HG02798 (cell line): ENCODE data around the gene NOP9.
"Not testable (repeated sequence)": the region's sequence is repeated elsewhere in the genome, so short reads cannot be mapped to it uniquely, and the experiment has no call there.

Source experiments
- ATAC-seq: cut with Tn5 transposase; IDR thresholded peaks from one replicate; pipeline ENCODE4 v1.9.1; 2021; ENCODE audit warnings: mild to moderate bottlenecking; ENCODE audit not compliant: unreplicated experiment, poor library complexity

The NOP9 gene

DNA sequence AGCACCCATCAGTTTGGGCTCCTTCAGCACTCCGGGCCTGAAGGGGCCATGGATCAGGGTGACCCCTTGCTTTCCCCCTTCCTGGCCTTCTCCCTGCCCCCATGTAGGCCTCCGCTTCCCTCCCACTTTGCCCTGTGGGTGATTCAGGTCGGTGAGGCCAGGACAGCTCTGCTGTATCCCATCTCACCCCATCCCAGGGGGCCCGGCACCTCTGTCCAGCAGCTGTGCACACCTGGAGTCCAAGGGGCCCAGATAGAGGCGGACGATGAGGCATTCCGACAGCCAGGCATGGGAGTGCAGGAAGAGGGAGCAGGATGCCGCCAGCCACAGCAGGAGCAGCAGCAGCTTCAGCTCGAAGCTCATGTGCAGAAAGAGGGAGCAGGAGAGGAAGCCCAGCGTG lies 23.0 kb downstream of the NOP9 start:
- ATAC-seq: no peak

DNA sequence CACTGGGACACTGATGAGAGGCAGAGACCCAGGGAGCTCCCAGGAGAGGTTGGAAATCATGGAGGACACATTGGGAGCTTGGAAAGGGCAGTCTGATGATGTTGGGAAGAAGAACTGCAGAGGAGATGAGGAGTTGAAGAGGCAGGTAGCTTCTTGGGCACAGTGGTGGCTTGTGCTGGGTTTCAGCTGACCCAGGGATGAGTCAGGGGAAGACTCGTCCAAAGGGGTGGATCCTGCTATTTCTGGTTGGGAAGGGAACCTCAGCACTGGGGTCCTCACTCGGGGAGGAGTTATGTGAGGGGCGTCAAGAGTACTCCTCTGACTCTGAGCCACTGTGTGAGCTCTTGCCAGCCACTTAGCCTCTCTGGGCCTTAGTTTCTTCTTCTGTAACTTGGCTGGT lies 23.7 kb downstream of the NOP9 start:
- no peak for ATAC-seq

DNA sequence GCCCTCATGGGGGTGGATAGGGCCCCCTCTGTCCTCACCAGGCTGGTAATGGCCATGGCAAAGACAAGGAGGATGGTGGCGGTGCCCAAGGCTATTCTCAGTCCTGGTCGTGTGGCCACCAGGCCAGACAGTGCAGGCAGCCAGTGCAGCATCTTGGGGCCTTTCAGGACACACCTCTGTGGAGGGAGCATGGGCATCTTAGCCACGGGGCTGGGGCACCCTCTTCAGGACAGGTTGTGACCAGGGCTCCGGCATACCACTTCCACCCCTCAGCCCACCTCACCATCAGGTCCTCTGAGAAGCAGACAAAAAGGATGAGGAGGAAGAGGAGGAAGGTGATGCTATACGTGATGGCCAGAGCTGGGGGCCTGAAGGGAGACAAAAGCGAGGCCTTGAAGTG lies 24.4 kb downstream of the NOP9 start:
- ATAC-seq: no peak

DNA sequence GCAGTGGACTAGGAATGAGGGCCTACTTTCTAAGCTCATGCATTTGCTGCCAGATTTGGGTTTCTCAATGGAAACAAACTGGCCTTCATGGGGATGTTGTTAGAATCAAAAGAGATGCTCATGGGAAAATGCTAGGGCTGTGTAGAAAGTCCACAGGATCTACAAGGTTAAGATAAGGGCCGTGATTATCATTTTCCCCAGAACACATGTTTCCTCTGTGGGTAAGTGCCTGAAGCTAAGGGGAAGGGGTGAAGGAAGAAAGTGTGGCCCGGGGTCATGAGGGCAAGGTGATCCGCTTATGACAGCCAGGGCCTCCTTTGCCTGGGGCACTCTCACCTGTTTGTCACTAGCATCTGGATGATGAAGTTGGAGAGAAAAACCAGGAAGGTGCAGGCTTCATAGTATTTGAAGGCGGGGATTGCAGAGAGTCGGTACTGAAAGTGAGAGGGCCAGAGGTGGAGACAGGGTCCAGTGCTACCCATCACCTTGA lies 25.4 kb downstream of the NOP9 start:
- no peak for ATAC-seq

DNA sequence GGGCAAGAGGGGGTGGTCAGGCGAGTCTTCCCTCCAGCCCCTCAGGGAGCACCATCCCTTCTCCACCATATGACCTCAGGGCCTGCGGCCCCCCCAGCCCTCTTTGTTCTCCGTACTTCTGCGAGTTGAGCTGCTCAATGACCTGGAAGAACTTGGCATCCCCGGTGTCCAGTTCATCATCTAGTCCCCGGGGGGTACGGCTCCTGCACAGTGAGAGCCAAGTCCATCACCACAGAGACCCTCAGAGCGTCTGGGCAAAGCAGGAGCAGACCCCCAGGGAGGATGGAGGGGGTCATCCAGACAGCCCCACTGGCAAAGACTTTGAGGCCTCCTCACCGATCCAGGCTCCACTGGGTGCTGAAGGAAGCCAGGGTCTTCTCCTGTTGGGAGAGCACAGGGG lies 26.3 kb downstream of the NOP9 start:
- ATAC-seq: no peak

- no peak for ATAC-seq
Measured at GRCh38 chr14:24327303-24327702, 27.7 kb downstream of the NOP9 start.

DNA sequence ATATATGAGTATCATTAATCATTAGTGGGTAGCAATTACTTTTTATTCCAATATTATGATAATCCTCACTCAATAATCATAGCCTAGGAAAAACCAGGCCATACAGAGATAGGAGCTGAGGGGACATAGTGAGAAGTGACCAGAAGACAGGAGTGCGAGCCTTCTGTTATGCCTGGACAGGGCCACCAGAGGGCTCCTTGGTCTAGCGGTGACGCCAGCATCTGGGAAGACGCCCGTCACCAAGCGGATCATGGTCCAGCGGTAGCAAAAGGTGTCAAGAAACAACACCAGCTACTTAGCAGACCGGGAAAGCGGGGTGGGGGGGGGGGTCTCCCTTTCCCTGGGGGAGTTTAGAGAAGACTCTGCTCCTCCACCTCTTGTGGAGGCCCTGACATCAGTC lies 28.3 kb downstream of the NOP9 start:
- ATAC-seq: not testable (repeated sequence)

DNA sequence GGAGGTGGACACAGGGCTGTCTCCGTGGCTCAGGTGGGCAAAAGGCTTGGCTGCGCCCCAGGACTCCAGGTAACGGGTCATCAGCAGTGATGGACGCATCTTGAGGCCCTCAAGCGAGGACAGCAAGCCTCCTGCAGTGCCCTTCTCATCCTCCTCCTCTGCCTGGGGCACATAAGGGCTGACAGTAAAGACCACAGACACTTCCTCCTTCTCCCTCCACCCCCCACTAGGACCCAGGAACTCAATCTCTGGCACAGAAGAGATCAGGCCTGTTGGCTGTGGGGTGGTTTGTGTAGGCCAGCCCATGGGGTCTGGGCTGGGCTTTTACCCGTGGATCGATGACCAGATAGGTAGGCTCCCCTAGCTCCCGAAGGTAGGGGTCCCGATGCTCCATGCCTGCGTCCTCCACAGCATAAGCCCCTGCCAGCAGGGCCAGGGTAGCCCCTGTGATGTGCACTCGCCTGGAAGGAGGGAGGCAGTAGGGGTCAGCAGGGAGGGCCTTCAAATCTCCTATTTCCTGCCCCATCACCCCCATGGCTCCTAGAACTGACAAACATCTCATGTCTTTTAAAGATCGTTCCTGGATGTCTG lies 29.5 kb downstream of the NOP9 start:
- ATAC-seq: no peak

DNA sequence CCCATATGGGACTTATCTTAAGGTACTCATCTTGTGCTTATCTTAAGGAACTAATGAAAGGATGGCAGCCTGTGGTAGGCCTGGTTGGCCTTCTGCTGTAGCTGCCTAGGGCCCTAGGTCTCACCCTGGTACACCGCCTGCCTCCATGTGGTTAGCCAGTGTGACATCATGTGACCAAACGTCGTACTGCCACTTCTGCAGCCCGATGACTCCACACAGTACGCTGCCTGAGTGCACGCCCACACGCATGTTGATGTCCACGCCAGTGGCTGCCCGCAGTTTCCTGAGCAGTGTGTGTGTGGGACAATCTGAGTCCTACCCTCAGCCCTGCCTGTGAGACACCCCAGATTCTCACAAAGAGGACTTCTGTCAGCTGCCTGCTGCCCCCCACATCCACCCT lies 30.1 kb downstream of the NOP9 start:
- ATAC-seq: no peak

- ATAC-seq: no peak
Measured at GRCh38 chr14:24330973-24331674, 31.5 kb downstream of the NOP9 start.

GRCh38 chr14:24331731-24332267 lies 32.1 kb downstream of the NOP9 start:
- ATAC-seq: no peak

GRCh38 chr14:24332268-24332993 lies 32.8 kb downstream of the NOP9 start:
- peak; percentile 83 for ATAC-seq

GRCh38 chr14:24334431-24335291 lies 35.0 kb downstream of the NOP9 start, which contains the start of gene ADCY4:
TSS of gene ADCY4 (minus strand) at chr14:24335071. CDS start at chr14:24334652, 419 bp downstream.
- ATAC-seq: no peak

DNA sequence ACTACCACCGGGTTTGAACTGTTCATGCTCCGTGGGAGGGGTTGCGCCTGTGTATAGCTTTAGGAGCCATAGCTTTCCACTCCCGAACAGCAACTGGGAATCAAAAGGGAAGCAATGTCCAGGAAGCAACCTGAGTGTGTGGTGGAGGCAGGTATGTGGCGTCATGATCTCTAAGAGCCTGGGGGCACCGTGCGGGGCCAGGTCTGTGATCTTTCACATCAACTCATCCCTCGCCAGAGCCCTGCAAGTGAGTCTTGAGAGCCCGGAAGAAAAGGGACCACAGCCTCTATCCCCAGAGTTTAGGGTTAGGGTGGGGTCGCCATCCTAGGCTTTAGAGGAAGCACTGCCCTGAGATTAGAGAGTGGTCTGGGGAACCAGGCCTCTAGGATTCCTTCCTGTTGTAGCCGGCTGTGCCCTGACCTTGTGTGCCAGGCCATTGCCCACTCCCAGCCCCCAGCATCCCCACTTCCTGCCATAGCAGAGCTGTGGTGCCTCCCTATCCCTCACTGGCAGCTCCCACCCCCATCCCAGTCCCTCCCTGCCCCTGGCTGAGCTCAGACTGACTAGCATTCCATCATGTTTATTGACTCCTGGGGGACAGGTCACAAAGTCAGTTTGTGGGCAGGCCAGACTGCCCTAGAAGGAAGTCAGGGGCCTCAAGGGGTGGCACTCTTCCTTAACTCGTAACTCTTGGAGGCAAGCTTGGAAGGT lies 36.0 kb downstream of the NOP9 start:
- no peak for ATAC-seq

DNA sequence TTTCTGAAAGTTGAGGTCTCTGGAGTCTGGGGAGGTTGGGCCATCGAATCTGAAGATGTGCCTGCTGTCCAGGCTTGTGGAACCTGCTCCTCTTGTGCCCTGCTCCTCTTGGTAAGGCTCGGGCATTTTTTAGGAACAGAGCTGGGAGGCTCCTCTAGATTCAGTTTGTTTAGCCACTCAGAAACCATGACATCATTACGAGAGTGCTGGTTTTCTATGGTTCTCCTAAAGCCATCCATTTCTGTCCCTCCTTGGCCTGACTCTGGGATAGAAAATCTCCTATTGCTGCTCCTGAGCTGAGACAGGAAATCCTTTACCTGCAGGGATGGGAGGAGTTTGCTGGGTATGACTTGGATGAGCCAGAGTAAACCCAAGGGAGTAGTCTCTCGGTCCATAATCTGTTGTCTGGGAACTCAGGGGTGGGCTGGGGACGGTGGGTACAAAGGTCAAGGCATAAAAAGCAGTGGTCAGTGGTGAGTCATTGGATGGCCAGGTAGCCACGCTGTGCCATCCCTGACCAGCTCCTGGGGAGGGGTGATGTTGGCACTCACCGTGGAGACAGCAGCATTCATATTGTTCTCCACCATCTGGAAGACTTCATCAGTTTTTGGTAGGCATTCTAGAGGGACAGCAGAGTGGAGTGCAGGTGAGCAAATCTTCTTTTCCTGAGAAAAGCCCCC lies 37.6 kb downstream of the NOP9 start:
- no peak for ATAC-seq

DNA sequence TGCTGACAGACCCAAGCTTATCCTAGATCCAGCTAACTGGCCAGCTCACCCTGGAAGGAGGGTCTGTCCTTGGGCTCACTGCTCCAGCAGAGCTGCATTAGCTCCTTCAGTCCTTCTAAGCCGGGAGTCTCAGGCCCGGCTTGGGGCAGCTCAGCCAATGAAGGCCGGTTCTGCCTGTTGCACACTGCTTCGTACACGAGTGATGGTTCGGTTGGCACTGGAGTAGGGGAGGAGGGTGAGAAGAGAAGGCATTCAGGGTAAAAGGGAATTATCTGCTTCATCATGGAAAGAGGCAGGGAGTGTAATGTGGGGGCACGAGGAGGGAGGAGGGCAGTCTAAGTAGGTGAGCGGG lies 38.1 kb downstream of the NOP9 start:
- no peak for ATAC-seq

DNA sequence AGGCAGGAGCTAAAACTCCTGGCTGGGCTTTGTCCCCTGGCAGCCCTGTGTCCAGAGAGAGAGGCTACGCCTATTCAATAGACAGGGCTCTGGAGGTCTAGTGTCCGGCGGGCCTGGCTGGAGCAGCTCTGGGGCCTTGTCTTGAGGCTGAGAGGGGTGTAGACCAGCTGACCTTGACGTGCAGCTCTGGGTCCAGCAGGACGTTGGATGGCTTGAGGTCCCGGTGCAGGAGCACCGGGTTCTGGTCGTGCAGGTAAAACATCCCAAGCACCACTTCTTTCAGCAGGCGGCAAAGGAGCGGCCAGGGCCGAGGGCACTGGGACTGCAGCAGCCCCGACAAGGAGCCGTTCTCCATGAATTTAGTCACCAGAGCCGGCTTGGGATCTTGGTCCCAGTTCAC lies 39.2 kb downstream of the NOP9 start:
- no peak for ATAC-seq

GRCh38 chr14:24339284-24340151 lies 39.9 kb downstream of the NOP9 start, which contains the start of gene RIPK3:
TSS of gene RIPK3 (minus strand) at chr14:24339991. CDS start at chr14:24339826, 165 bp downstream.
- peak; percentile 80 for ATAC-seq
